SW480 (cell line): Measurements from ENCODE around the gene PDE6C.

Experiments
- DNase-seq: peaks from one replicate; pipeline ENCODE4 v3.0.0-alpha.2; 2016; ENCODE audit warnings: low spot score

Gene PDE6C

DNA sequence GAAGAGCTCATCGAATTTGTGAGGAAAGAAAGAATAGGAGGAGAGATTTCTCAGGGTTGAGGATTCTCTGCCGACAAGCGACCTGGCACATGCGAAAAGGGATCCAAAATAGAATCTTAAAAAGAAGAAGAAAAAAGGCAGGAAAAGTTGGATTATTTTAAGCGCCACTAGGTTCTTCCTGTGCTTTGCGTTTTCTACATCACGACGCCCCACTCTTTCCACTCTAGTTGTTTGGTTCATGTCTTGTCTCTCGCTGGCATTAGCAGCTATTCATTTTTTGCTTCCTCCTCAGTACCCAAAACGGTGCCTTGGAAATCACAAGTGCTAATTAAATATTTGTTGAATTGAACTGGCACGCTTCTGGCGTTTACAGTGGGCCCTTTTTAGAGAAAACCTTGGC is 90.7 kb downstream of the PDE6C start:
- no peak for DNase-seq

DNA sequence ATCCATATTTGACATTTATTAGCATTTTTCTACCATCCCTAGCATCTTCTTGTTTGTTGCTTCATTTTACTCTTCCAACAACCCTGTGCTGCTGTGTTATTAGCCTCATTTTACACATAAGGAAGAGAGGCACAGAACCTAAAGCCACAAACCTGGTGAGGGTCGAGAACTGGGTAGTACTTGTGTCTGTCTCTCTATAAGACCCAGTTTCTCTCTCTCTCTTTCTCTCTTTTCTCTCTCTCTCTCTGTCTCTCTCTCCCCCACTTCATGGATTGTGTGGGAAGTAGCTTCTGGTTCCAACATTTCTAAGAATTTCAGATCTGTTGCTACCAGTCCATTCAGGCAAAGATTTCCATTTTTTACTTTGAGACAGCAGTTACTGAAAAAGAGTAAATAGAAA is 91.5 kb downstream of the PDE6C start:
- DNase-seq, result no peak

DNA sequence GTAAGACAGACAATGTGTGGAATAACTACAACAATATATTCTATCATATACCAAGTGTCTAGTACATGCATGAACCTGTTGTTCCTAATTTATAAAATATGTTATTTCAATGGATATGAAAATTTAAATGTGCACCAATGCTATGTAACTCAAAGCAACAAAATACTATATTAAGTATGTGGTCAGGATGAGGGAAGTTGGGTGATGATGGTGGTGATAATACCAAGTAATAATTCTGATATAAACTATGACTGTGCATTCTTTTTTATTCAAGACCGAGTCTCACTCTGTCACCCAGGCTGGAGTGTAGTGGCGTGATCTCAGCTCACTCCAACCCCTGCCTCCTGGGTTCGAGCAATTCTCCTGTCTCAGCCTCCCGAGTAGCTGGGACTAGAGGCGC is 92.1 kb downstream of the PDE6C start:
- no peak for DNase-seq

DNA sequence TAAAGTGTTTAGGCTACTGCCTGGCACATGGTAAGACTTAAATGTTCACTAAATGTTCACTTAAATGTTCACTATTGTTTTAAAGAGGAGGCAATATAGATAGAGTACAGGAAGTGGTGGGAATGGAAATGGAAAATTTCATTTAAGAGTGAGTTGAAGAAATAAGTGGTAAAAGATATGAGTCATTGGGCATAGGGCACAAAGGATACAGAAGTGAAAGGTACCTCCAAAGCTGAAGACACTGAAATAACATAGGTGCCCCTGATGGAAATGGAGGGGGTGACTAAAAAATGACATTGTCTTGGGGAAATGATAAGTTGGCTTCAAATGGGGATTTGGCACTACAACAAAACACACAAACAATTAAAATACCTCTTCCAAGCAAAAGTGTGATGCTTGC is 95.3 kb downstream of the PDE6C start:
- DNase-seq, result no peak

DNA sequence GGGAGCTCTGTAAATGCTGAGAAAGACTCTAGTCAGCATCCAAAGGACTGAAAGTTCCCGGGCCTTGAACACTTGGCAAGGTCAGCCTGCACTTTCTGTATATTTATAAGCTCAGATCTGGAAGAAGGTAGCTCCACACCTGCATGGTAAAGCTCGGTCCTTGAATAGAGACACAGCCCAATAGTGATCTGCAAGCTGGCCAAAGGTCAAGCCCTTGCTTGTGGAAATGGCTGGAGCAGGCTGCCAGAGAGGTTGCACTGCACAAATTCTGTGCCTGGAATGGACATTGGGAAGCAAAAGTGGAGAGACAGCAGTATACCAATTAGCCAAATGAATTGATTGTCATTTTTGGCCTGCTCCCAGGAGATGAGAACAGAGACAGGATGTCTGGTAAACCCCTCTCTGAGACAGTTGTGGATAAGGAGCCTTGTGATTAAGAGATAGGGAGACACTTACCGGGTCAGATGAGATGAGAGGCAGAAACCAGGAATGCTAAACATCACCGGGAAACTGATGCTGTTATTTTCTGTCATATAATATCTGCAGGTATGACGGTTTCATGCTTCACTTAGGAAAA is 98.1 kb downstream of the PDE6C start:
- no peak for DNase-seq

DNA sequence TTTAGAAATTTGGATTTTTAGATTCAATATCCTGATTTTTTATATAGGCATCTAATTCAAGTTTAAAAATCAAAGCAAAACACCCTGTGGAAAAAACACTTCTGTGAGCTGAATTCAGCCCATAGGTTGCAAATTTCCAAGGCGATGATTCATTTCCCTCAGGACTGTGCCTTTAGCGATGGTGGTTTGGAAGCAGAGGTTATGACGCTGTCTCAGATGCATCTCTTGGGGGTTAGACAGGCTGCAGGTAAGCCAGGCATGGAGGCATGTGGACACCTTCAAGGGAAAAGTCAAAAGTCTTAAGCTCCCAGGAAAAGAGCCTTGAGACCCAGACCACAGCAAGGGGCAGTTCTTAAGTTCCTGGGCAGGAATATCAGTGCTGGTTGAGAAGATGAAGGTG is 99.6 kb downstream of the PDE6C start:
- DNase-seq, result no peak

DNA sequence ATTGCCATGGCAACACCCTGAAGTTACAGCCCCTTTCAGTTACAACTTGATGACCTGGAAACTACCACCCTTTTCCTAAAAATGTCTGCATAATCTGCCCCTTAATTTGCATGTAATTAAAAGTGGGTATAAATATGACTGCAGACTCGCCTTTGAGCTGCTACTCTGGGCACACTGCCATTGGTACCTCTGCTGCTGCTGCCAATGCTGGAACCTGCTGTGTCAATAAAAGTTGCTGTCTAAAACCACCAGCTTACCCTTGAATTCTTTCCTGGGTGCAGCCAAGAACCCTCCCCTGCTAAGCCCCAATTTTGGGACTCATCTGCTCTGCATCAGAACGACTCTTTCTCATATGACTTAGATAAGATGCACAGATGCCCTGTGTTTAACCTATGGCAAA is 100.3 kb downstream of the PDE6C start:
- DNase-seq, result no peak

DNA sequence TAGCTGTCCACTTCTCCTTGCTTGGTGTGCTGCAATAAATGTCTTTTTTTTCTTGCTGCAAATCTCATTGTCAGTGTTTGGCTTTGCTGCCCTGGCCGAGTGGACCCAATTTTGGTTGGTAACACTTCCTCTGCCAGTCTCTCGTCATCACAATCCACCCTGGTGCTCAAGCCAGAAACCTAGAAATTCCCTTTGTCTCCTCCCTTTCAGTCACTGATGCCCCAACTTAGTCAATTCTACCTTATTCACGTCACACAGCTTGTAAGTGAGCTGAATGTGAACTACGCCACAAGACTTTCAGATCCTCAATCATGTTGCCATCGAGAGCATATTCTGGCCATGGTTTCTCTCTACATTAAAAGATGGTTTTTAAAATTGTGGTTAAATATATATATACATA is 103.0 kb downstream of the PDE6C start:
- DNase-seq, result no peak
